RPMI8226 (cell line): ENCODE results near the gene MESD.

Source experiments
- DNase-seq: peaks from one replicate; pipeline ENCODE4 v3.0.0-alpha.2; 2015

The MESD gene

DNA sequence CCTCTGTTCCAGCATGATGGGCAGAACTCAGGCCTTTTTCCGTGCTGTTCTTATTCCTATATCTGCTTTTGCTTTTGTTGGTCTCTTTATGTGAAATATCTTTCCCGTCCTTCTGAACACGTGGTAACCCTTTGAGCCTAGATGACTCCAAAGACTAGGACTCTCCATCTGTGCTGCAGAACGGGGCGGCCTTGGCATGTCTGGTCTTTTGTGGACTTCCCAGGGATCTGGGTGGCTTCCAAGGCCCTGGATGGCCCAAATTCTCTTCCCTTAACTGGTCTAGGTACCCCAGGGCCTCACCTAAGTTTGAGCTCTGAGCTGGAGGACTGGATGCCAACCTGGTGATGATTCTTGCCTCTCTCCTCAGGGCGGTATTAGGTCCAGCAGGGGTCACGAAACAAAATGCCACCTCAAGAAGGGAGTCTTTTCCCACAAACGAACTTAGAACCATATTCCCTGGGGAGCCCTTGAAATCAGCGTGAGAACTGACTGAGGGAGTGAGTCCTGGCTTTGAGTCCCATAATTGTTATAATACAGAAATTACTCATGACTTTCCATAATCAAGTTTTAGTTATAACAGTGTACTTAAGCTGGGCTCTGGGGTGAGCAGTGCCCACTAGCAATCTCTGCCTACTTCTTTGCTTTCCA lies 25.0 kb upstream of the MESD start:
- DNase-seq, result no peak

DNA sequence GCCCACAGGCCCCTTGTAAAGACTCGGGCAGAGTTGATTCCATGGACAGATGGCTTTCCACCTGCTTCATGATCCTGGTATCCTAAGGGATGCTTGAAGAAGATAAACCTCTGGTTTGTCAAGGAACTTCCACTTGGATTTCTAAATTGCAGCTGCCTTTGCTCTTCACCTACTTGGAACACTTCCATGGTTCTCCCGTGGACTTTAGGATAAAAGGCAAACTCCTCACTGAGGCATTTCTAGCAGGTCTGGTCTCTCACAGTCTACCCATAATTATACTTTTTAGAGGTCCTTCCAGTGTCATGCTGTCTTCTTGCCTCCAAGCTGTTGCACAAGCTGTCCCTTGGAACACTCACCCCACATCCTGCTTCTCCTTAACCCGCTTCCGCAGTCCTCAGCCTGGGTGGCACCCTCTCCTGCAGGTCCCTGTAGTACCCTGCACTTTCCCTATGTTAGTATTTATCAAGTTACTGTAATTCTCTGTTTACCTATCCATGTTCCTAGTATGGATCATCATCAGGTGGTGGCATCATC lies 23.8 kb upstream of the MESD start:
- no peak for DNase-seq

DNA sequence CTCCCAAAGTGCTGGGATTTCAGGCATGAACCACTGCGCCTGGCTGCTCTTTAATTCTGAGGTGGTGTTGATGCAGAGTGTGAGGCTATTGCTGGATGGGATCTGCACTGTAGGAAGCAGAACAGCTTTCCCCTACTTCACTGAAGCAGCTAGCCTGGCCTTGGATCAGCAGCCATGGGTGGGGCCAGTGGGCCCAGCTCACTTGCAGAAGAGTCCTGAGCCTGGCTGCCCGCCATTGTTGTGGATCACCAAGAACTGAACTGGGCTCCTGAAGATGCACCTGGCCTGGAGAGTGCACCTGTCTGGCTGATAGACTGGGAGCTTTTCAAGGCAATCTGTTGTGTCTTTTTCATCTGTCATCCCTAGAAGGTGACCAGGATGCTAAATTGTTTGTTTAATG lies 23.0 kb upstream of the MESD start:
- no peak for DNase-seq

DNA sequence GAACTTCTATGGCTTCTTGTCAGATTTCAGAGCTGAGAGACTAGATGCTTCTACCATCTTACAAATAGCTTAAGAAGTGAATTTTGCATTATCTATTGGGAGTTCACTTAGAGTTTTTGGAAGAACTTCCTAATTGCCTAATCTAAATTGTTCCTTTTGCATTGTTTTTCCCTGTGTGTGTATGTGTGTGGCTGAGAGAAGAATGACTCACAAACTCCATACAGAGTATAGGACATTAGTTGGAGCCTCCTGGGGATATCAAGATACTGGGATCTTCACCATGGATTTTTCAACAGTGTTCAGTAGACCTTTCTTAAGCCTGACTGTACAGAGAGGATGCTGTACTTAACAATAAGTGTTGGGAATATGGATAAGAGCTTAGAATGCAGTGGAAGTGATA lies 22.0 kb upstream of the MESD start:
- DNase-seq, result no peak

DNA sequence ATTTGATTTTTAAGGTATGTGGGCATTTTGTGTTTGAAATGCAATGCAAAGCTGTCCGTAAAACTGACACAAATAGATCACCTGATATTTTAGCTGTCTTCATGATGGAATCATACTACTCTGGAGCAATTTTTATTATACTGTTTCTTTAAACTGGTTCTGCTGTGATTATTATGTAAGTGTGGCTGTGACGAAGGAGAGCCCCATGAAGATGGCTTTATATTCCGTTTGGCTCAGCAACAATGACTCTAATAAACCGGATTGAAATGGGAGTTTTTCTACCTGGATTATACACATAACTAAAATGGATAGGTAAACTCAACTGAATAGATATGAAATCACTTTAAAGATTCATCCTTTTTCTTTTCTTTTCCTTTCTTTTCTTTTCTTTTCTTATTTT lies 20.5 kb upstream of the MESD start:
- no peak for DNase-seq

DNA sequence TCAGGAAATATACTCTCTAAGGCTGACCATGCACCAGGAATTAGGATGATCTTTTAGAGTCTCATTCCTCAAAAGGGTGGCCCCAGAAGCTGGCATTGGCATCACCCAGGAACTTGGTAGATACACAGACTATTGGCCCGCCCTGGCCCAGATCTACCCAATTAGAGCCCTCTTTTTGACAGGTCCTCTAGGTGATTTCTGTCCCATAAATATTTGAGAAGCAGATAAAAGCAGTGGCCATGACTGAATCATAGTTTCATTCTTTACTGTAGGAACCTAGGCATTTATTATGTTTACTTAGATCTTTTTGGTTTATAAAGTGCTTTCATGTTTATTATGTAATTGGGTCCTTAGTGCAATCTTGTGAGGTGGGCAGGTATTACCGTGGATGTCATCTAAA lies 18.7 kb upstream of the MESD start:
- no peak for DNase-seq

DNA sequence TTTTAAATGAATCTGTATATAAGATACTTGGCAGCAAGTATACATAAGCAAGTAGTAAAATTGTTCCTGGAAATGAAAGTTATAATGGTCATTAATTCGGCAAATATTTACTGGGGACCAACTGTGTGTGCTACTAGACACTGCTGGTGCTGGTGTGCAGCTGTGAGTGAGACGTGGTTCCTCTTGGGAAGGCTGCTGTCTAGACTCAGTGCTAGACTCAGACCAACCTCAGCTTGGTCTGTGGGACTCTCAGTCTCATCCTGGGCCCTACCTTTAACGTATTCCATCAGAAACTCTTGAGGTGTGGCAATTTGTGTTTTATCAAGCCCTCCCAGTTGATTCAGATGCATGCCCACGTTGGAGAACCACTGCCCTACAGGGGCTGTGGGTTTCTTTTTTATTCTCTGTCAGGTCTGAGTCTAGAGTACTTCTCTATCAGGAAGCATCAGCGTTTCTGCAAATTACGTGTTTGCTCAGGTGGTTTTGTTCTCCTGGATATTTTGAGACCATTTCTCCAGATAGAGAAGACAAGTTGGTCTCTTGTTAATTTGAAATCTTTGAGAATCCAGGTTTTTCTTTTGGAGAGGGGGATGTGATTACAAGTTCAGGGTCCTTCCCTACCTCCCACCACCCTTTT lies 17.9 kb upstream of the MESD start:
- DNase-seq, result no peak

DNA sequence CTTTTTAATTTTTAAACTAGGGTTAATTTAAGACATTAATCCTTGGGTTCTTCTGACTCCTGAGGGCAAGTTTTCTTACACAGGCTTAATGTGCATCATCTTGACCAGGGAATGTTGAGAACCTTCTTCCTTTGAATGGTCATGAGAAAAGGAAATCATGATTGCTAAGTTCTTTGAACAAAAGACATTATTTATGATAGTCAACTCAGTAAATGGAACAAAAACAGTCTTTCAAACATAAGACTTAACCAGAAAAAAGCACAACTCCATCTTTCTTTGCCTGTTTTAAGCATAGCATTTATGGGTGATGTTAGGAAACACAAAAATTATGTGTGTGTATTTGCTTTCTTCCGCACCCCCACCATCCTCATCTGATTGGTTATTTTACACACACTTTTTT lies 16.5 kb upstream of the MESD start:
- DNase-seq, result no peak

DNA sequence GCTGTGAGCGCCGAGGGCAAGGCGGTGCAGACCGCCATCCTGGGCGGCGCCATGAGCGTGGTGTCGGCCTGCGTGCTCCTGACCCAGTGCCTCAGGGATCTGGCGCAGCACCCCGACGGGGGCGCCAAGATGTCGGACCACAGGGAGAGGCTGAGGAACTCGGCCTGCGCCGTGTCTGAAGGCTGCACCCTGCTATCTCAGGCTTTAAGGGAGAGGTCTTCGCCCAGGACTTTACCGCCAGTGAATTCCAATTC lies 13.4 kb upstream of the MESD start:
- no peak for DNase-seq

DNA sequence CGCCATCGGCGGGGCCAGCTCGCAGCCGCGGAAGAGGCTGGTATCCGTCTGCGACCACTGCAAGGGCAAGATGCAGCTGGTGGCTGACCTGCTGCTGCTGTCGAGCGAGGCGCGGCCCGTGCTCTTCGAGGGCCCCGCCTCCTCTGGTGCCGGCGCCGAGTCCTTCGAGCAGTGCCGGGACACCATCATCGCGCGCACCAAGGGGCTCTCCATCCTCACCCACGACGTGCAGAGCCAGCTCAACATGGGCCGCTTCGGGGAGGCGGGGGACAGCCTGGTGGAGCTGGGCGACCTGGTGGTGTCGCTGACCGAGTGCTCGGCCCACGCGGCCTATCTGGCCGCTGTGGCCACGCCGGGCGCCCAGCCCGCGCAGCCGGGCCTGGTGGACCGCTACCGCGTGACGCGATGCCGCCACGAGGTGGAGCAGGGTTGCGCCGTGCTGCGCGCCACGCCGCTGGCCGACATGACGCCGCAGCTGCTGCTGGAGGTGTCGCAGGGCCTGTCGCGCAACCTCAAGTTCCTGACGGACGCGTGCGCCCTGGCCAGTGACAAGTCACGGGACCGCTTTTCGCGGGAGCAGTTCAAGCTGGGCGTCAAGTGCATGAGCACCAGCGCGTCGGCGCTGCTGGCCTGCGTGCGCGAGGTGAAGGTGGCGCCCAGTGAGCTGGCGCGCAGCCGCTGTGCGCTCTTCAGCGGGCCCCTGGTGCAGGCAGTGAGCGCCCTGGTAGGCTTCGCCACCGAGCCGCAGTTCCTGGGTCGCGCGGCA lies 12.9 kb upstream of the MESD start:
- peak; percentile 67 for DNase-seq

DNA sequence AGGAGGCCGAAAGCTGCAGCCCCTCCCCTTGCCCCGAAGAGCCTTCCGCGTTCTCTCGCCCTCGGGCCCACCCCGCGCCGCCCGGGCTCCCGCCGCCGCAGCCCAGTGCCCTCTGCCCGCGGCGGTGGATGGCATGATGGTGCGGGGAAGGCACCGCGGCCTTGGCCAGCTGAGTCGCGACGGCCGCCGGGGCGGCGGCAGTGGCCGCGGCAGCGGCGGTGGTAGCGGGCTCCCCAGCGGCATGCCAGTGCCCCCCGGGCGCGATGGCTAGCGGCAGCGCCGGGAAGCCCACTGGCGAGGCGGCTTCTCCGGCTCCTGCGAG lies 12.4 kb upstream of the MESD start:
- peak; percentile 69 for DNase-seq

DNA sequence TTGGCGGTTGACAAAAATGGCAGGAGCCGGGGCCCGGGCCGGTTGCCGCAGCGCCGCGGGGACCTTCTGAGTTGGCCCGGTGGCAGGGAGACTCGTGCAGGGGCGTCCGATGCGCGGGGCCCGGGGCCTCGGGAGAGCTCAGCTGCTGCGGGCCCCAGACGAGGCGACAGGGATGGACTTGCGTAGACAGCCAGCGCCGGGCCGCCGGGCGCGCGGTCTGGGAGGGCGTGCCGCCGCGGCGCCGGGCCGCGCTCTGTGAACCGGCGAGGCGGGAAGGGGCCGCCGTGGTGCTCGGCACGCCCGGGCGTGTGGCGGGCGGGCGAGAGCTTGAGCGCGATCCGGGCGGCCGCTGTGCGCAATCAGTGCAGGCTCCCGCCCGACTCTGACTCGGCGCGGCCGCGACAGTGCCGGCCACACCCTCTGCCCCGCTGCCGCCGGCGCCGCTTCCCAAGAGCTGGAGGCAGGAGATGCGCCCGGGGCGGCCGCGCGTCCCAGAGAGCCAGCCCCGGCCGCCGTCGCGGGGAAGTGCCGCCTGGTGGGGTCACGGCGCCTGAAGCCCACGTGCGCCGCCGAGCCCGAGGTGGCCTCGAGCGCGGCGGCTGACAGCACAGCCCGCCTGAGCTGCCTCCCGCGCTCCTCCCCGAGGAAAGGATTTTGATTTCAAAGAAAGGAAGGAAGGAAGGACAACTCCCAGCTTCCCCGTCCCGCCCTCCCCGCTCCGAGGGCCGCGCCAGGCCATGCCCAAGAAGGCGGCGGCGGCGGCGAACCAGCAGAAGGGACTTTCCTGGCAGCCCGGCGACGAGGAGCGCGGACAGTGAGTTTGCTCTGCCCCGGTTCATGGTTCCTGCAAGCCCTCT lies 11.8 kb upstream of the MESD start:
- peak; percentile 66 for DNase-seq

DNA sequence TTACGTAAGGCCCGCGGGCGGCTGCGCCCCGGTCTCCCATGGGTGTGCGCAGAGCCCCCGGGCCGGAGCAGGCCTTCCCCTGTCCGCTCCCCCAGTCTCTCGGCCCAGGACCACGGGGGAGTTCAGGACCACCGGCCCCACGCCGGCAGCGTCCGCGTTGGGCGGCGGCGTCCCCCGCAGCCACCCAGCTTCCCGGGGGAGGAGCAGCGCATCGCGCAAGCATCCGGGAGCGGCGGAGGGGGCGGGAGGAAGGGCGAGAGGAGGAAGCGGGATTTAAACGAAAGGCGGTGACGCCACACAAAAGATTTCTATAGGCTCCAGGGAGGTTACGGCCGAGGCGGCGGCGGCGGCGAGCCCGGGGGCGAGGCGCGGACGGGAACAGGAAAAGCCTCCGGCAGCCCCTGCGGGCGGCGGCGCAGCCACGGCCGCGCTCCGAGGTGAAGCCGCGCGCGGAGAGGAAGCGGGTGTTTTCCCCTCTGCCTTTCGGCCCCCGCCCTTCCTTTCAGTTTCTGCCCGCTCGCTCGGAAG lies 11.1 kb upstream of the MESD start, which contains the start of gene TLNRD1:
TLNRD1 (plus strand) TSS at position 300 of the 528 bp plus-strand sequence. CDS start 1,349 bp downstream, outside the sequence.
- peak; percentile 93 for DNase-seq

DNA sequence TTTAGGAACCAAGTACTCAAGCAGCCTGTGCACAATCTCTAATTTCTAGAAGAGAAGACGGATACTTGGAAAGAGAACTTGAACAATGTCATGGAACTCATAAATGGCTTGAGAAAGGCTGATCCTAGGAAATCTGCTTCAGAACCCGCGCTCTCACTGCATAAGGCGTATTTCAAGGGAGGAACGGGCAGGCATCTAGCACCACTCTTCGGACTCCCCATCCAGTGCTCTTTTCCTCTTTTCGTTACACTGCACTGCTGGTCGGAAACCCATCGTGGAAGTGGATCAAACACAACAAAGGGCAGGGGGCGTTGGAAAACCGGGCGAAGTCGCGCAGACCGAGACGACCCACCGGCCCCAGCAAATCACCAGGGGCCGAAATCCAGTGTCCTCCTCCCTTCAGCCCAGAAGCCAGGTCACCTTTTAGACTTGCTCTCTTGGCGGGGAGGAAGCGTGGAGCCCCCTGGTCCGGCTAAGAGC lies 10.6 kb upstream of the MESD start:
- DNase-seq, result peak; percentile 39

DNA sequence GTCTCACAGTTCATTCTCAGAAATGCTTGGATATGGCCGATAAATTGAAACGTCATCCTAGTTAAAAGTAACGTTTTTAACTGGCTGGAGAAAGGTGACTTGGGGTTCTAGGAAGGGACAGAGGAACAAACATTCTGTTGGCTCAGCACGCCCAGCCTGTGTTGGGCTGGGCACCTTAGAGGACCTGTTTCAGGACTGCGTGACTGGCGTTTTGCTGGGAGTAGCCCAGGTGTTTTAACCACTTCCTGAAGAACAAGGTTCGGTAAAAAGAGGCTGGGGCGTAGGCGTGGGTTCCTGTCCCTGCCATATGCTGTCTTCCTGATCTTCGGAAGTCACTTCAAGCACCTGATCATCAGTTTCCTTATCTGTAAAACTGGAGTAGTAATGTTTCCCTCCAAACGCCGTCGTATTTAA lies 10.0 kb upstream of the MESD start:
- peak; percentile 98 for DNase-seq

DNA sequence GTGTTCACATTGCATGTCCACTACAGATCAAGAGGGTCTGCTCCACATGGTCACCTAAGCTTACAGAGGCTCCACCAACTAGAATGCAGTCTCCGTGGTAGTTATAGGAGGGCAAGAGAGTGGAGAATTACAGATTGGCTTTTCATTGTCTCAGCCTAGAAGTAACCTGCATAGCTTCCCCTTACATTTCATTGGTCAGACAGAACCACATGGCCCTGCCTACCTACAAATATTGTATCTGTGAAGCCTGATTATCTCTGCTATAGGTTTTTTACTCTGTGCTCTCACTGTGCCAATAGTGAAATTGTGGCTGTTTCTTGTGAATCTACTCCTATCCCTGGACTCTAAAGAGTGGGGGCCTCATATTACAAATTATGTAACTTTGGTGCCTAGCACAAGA lies 8.6 kb upstream of the MESD start:
- DNase-seq, result no peak

DNA sequence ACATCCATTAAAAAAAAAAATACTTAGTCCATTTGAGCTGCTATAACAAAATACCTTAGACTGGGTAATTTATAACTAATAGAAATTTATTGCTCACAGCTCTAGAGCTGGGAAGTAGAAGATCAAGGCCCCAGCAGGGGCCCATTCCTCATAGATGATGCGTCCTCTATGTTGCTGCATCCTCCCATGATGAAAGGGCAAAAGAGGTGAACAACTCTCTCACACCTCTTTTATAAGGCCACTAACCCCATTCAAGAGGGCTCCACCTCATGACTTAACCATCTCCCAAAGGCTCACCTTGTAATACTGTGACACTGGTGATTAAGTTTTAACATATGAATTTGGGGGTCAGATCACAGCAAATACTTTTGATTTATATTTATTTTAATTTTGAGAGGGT lies 8.1 kb upstream of the MESD start:
- DNase-seq, result no peak

DNA sequence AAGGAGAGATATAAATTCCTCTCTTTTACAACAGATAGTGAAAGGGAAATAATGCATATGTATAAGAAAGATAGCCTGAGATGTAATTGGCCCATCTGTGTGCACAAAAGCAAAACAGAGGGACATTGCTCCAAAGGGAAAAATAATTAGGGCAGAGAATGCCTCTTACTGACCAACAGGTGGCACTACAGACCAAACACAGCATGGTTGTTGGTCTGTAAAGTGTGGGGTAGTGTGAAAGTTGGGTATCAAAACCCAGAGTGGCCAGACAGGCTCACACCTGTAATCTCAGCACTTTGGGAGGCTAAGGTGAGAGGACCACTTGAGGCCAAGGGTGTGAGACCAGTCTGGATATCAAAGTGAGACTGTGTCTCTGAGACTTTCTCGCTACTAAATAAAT lies 6.6 kb upstream of the MESD start:
- DNase-seq, result peak; percentile 52

DNA sequence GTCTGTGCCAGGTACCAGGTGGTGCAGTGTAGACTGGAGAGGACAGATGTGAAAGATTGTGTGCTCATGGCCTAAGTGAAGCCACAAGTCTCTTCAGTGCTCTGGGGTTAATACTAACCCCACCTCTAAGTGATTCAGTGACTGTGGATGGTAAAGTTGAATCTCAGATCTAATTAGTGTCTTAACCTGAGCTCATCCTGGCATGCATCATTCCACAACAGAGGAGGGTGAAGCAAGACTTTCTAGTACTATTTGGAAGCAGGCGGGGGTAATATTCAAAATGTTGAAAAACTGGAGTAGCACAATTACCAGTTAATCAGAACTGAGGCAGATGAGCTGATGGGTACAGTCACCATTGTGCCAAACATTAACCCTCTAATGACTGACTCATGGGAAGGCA lies 2.8 kb upstream of the MESD start:
- DNase-seq, result no peak

DNA sequence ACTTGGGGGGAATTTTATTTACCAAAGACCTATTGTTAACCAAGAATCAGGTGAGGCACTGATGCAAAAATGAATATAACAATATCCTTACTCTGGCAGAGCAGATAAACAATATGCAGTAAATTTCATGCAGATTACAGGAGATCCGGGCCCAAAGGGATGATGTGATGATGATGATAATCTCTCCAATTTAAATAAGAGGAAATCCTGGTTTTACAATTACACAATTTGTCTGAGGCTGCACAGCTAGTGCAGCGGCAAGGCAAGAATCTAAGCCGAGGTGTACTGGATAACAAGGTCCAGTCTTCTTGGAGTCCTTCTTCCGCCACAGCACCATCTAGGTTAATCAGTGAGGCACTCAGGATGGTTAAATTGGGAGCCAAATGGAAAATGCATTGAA lies 2.4 kb upstream of the MESD start:
- DNase-seq, result no peak

DNA sequence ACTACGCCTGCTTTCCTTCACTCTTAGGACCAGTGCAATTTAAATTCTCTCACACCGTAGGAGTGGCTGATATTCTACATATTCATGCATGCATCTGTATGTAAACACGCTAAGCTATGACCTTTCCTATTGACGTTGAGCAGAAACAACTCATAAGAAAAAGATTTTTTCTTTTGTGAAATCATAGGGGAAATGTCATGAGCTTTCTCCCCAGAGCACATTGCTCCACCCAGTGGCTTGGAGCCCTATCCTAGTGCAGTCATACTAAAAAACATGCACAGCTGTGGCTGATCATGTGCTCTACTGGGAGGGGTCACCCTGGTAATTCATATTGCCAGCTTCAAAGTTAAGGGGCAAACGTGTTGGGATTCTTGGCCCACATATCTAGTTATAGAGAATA lies 1.8 kb upstream of the MESD start:
- peak; percentile 54 for DNase-seq

DNA sequence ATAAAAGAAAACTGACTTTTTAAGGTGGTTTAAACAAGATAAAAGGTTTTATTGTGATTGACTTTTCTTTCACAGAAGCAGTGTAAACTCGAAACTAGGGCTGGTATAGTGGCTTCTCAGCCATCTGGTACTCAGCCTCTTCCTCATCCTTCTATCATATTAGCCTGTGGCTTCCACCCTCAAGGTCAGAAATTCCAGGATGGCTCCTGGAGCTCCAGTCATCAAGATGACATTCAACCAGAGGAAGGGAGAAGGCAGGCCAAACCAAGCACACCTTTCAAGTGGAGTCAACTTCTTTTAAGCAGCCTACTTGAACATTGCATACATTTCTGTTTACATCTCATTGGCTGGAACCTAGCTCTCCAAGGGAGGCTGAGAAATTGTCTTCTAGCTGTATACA lies 1.3 kb upstream of the MESD start:
- no peak for DNase-seq

DNA sequence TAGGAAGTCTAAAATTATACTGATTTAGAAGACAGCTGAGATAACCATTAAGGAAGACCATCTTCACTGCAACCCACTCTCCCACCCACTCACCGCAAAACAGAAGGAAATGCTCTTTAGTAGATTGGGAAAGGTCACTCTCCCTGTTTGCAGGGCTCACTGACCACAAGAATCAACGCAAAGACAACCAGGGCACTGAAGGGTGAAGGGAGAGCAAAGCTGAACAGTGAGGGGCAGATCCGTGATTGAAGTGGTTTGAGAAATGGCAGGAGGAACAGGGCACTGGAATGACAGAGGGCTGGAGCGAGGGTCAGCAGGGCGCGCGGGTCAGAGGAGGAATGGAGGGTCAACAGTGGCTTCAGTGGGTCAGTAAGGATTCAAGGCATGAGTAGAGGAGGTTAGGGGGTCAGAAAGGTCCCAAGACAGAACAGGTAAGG lies 520 bp downstream of the MESD start:
- DNase-seq, result no peak
